OCI-LY1 (cell line): ENCODE measurements around the gene ANO6.

Experiments used
- EZH2 ChIP-seq: fragments of 200-600 bp; sonication (generic), shearing (Covaris generic); IDR thresholded peaks from 2 replicates; pipeline ENCODE4 v1.8.0; 2017; ENCODE audit warnings: borderline replicate concordance, mixed run types, mild to moderate bottlenecking, antibody characterized with exemption, low read length, moderate library complexity, mixed read lengths
- TF ChIP-seq, protein P1 (sequence below): fragments of 200-600 bp; sonication (generic), shearing (Covaris generic); IDR thresholded peaks from 2 replicates; pipeline ENCODE4 v1.5.1; 2017; ENCODE audit warnings: mild to moderate bottlenecking, antibody characterized with exemption, low read length, moderate library complexity, mixed read lengths

- TF ChIP-seq, protein P1, sequence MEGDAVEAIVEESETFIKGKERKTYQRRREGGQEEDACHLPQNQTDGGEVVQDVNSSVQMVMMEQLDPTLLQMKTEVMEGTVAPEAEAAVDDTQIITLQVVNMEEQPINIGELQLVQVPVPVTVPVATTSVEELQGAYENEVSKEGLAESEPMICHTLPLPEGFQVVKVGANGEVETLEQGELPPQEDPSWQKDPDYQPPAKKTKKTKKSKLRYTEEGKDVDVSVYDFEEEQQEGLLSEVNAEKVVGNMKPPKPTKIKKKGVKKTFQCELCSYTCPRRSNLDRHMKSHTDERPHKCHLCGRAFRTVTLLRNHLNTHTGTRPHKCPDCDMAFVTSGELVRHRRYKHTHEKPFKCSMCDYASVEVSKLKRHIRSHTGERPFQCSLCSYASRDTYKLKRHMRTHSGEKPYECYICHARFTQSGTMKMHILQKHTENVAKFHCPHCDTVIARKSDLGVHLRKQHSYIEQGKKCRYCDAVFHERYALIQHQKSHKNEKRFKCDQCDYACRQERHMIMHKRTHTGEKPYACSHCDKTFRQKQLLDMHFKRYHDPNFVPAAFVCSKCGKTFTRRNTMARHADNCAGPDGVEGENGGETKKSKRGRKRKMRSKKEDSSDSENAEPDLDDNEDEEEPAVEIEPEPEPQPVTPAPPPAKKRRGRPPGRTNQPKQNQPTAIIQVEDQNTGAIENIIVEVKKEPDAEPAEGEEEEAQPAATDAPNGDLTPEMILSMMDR: no peak
- no peak for TF ChIP-seq EZH2
Measured at GRCh38 chr12:45242180-45242579, 26.3 kb downstream of the ANO6 start.
